ENCODE measurements around the gene DAD1.

DAD1 gene

DNA sequence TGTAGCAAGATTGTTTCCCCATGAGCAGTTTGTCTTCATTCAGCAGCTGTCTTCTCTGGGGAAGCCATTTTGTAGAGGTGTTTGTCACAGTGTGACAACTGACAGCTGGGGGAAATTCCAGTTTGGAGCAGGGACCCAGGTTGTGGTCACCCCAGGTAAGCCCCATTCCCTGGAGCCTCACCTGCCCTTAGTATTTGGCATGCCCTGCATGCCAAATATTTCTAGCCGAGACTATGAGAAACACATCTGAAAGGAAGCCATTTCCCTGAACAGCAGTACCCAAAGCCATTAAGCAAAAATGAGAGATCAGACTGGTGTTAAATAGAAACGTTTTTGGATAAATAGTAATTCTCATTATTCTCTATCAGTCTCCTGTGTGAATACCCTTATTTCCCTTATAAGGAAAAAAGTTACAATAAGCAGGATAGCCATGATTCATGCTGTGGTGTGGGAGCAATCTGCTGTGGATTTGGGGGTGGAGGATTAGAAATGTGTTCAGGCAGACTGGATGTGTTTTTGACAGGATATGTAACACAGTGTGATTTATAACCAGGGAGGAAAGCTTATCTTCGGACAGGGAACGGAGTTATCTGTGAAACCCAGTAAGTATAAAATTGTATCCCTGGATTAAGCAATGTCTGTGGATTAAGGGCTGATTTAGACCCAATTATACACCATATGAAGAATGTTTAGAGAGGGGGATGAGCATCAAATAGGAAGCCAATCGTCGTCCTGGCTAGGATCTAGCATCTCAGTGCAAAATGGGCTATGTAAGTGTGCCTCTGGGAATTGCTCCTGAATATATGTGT lies 68.9 kb downstream of the DAD1 start:
- FAIRE-seq (no peak), DNase-seq (ENCODE audit: low spot score) (no peak)

DNA sequence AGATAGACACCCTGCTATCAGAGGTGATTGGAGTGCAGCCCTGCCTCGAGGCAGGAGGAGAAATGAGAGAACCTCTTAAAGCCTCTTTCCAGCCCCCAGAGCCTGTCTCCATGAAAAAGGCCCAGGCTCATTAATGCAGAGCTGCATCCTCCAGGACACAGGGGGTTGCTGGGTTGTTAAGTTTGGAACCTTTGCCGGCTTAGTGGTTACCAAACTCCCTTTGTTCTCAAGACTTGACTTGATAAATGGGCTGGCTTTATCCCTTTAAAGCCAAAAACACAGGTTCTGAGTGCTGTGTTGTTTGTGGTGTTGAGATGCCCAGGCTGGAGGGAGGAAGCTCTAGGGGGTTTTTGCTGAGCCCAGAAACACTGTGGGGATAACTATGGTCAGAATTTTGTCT lies 71.0 kb downstream of the DAD1 start:
- DNase-seq (ENCODE audit: low spot score) (no peak), FAIRE-seq (no peak)

DNA sequence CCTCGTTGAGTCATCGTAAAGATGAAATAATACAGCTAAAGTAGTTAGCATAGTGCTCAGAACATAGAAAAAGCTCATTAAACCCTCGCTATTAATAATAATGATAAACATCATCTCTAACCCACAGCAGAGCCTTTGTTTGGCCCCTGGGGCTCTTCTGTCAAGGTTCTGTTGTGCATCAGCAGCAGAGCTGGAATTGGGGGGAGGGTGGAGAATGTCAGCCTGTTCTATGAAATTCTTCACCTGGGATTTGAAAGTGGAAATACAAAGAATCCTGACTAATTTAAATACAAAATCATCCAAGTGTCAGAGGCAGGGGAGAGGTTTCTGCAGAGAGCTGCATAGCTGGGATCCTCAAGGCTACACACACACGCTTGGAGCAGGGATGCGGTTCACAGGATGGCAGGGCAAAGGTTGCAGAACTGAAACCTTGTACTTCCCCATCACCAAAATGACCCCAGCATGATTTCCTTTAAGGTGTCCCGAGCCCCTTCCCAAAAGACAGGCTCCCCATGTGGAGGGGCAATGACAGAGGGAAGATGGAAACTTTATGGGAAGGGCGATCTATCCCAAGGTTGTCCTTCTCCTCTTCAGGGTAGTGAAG lies 71.8 kb downstream of the DAD1 start:
- FAIRE-seq (no peak), DNase-seq (ENCODE audit: low spot score) (no peak)

DNA sequence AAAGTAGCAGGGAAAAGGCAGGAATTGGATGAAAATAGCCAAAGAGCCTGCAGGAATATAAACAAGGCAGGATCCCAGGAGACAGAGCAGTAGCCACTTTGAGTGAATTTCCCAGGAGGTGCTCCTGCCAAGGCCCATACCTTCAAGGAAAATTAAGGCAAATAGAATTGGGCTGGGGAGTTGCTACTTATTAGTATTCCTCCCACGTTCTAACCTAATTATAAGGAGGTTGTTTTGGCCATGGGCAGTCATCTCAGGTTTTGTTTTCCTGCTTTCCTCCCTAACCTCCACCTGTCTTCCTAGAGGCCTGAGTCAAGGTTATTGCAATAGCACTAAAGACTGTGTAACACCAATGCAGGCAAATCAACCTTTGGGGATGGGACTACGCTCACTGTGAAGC lies 73.1 kb downstream of the DAD1 start:
- no peak for FAIRE-seq
- no peak for DNase-seq (ENCODE audit: low spot score)

Measured in urothelium cell line (cell line).